Measurements from ENCODE around the gene GRID2IP. TPM values are rescaled to one million over a fixed set of nuclear protein-coding genes. Genes with fewer than 3 reads are reported as not detected.

GRID2IP gene
- total and polyA plus RNA-seq, 2 of the 13 experiments (the other 11 are each of a cell fraction or from before 2014, with no cell fraction given) = 0.03 TPM; not detected in 1

DNA sequence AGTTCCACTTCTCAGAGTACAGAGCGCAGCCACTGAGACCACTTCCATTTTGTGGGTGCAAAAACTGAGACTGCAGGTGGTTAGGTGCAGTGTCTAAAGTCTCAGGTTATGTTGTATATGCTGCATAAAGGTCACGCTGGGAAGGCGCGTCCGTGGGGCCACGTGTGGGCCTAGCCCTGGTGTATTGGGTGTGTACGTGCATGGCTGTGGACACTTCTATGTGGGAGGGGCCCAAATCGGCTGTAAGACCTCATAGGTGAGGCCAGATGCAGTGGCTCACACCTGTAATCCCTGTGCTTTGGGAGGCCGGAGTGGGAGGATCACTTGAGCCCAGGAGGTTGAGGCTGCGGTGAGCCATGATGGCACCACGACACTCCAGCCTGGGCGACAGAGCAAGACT, 37.7 kb downstream of the GRID2IP start:
- Histone ChIP-seq H3K9ac (ENCODE audit: insufficient read depth, low read depth, low read length) (no peak overlapping the region), H3K27ac (ENCODE audit: extremely low read length, insufficient read depth, low read length) (no peak overlapping the region), H3K27me3 (ENCODE audit: control insufficient read depth in 1 of 2, insufficient read depth in 2 of 2, low read length in 2 of 2) (peaks cover 2 to 11% of the 10 kb centered on the region in 2 experiments; a peak in 3 of 5 replicates), H3K9me3 (ENCODE audit: low read length) (no peaks in the 10 kb centered on the region), H3K4me2 (ENCODE audit: low read depth, low read length) (no peak overlapping the region), H2AFZ (ENCODE audit: low read length) (no peak overlapping the region), H3K79me2 (ENCODE audit: insufficient read depth, low read length) (no peaks in the 10 kb centered on the region), H3K4me1 (ENCODE audit: insufficient read depth, low read length) (peaks cover 6% of the 10 kb centered on the region; the same call in 1 of the 2 replicates), H3K4me3 (replicated peaks in 1 of 3; ENCODE audit: insufficient read depth in 1 of 3, low read depth in 2 of 3, low read length in 3 of 3) (no peak overlapping the region), H3K36me3 (replicated peaks in 1 of 2; ENCODE audit: control insufficient read depth in 1 of 2, insufficient read depth in 2 of 2, low read length in 2 of 2) (no peaks in the 10 kb centered on the region), H4K20me1 (ENCODE audit: insufficient read depth, low read length) (no peaks in the 10 kb centered on the region)
- no TSS peak for BruUV-seq (replicated peaks)
- FAIRE-seq = no peak
- no peak for ATAC-seq
- CTCF ChIA-PET (ENCODE audit: low intra/inter-chr PET ratio, low total read pairs) = no interaction called here
- 55% methylated on average over 12 of the region's 12 CpGs for WGBS (ENCODE audit: low lambda C conversion rate)
- TF ChIP-seq TMF1 (CRISPR knock-in tag; IDR thresholded peaks at IDR 0.05; ENCODE audit: low read depth) (no peak), MEF2D (CRISPR knock-in tag; IDR thresholded peaks at IDR 0.05) (no peak), KMT2B (CRISPR knock-in tag; IDR thresholded peaks at IDR 0.05) (no peak), ZNF773 (CRISPR knock-in tag; IDR thresholded peaks at IDR 0.05; ENCODE audit: borderline replicate concordance) (no peak), ZSCAN22 (CRISPR knock-in tag; IDR thresholded peaks at IDR 0.05) (no peak), FOSL2 (CRISPR knock-in tag; IDR thresholded peaks at IDR 0.05) (no peak), FOXK2 (IDR thresholded peaks at IDR 0.05) (no peak), ZNF468 (CRISPR knock-in tag; IDR thresholded peaks at IDR 0.05) (no peak), CCAR2 (optimal IDR thresholded peaks at IDR 0.05; ENCODE audit: low read depth, low read length) (no peak), ZSCAN20 (CRISPR knock-in tag; IDR thresholded peaks at IDR 0.05; ENCODE audit: borderline replicate concordance) (no peak), PHB2 (IDR thresholded peaks at IDR 0.05; ENCODE audit: partially characterized antibody) (no peak), ZNF891 (CRISPR knock-in tag; IDR thresholded peaks at IDR 0.05) (no peak), BHLHE40 (IDR thresholded peaks at IDR 0.05; ENCODE audit: low read length) (no peak), NFKB2 (CRISPR knock-in tag; IDR thresholded peaks at IDR 0.05; ENCODE audit: borderline replicate concordance) (no peak), NONO (IDR thresholded peaks at IDR 0.05) (no peak), NONO (CRISPR knock-in tag; conservative IDR thresholded peaks at IDR 0.05) (no peak), NR2F6 (IDR thresholded peaks at IDR 0.05) (no peak), NR2F6 (CRISPR knock-in tag; IDR thresholded peaks at IDR 0.05) (no peak)
- TF ChIP-seq, protein P1, sequence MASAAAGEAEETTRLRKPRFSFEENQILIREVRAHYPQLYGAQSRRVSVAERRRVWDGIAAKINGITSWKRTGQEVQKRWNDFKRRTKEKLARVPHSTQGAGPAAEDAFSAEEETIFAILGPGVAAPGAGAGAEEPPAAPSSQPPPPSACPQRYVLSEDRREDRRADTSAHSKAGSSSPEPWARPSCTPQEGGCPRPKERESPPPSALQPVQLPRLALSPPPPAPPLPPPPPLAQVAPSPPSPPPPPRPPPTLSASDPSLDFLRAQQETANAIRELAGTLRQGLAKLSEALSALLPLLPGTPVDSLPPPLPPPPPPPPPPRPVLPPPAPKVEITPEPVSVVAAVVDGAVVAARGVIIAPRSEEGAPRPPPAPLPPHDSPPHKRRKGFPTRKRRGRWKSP (CRISPR knock-in tag; IDR thresholded peaks at IDR 0.05) = no peak
- TF ChIP-seq, protein P2, sequence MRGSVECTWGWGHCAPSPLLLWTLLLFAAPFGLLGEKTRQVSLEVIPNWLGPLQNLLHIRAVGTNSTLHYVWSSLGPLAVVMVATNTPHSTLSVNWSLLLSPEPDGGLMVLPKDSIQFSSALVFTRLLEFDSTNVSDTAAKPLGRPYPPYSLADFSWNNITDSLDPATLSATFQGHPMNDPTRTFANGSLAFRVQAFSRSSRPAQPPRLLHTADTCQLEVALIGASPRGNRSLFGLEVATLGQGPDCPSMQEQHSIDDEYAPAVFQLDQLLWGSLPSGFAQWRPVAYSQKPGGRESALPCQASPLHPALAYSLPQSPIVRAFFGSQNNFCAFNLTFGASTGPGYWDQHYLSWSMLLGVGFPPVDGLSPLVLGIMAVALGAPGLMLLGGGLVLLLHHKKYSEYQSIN (CRISPR knock-in tag; IDR thresholded peaks at IDR 0.05; ENCODE audit: borderline replicate concordance) = no peak
- in situ Hi-C loops (cut with HindIII; ENCODE audit: extremely low pct_ligation_motif_present, low pct_unique_long_range_greater_than_20kb) (no loop called here), intact Hi-C loops (cut with micrococcal nuclease; ENCODE audit: unreplicated experiment) (no loop called here)
- no peak for DNase-seq (ENCODE audit: low spot score)
- POLR2A ChIA-PET = no interaction called here
